ENCODE measurements around the gene G3BP1.

DNA sequence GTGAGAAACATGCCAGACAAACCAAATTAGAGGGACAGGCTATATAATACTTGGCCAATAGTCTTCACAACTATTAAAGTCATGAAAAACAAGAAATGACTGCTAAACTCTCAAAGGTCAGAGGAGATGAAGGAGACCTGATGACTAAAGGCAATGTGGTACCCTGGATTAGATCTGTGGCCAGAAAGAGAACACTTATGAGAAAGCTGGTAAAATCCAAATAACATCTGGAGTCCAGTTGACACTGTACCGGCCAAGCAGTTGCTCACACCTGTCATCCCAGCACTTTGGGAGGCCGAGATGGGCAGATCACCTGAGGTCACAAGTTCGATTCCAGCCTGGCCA lies 37.7 kb upstream of the G3BP1 start:
- no peak for TF ChIP-seq EZH2 (IDR thresholded peaks at IDR 0.05; ENCODE audit: insufficient read depth, poor library complexity, severe bottlenecking)
- no peak for TF ChIP-seq EZH2phosphoT487 (IDR thresholded peaks at IDR 0.05; ENCODE audit: insufficient read depth, low read depth)

All from GM23248 (cell line).